Activated naive CD4-positive, alpha-beta T cell treated with anti-CD3 and anti-CD28 coated beads, Interleukin-2, amount 10 ng/mL, durations not matched to agents 7 days and 5 days (primary cell): ENCODE results near the gene HLA-F.

ENCODE experiments used
- CTCF ChIA-PET: fragments of 350-600 bp; sonication (Branson Sonifier 250); formaldehyde crosslinking; loops from one replicate; lab custom pipeline; 2021; ENCODE audit warnings: antibody characterized with exemption; lab: Charles Lee
- DNase-seq: peaks from one replicate; pipeline ENCODE4 v3.0.0-alpha.2; 2020
- H3K27ac Mint-ChIP-seq: one replicate; pipeline ENCODE4 v1.8.0; 2021; ENCODE audit warnings: mild to moderate bottlenecking, moderate library complexity, mixed read lengths
- H3K27me3 Mint-ChIP-seq: one replicate; pipeline ENCODE4 v1.8.0; 2021; ENCODE audit warnings: mild to moderate bottlenecking, mixed read lengths
- H3K36me3 Mint-ChIP-seq: one replicate; pipeline ENCODE4 v1.8.0; 2021; ENCODE audit warnings: mixed read lengths
- H3K4me1 Mint-ChIP-seq: one replicate; pipeline ENCODE4 v1.8.0; 2021; ENCODE audit warnings: mixed read lengths
- H3K4me3 Mint-ChIP-seq: one replicate; pipeline ENCODE4 v1.8.0; 2021; ENCODE audit warnings: mild to moderate bottlenecking, moderate library complexity, mixed read lengths
- H3K9me3 Mint-ChIP-seq: one replicate; pipeline ENCODE4 v1.8.0; 2021; ENCODE audit warnings: mixed read lengths

Gene HLA-F

GRCh38 chr6:29723262-29723665 lies at the start of gene HLA-F:
HLA-F (plus strand) TSS chr6:29723434; CDS start chr6:29723464, 30 bp downstream.
- CTCF ChIA-PET: no interaction called here
- Mint-ChIP-seq H3K9me3 (no peaks in the 10 kb centered on the region), H3K4me1 (peaks cover 58% of the 10 kb centered on the region), H3K27ac (peak within 1 kb of the TSS; percentile 88), H3K36me3 (peaks cover 47% of the 10 kb centered on the region), H3K27me3 (peaks cover 3% of the 10 kb centered on the region), H3K4me3 (peak within 1 kb of the TSS; percentile 81)
- DNase-seq: peak; percentile 88

GRCh38 chr6:29674008-29674407 lies 49.2 kb upstream of the HLA-F start:
- Mint-ChIP-seq H3K27ac (no peak overlapping the region), H3K4me1 (peaks cover 11% of the 10 kb centered on the region), H3K27me3 (peaks cover 56% of the 10 kb centered on the region), H3K9me3 (no peaks in the 10 kb centered on the region), H3K4me3 (no peak overlapping the region), H3K36me3 (no peaks in the 10 kb centered on the region)
- CTCF ChIA-PET: no interaction called here
- DNase-seq: no peak

DNA sequence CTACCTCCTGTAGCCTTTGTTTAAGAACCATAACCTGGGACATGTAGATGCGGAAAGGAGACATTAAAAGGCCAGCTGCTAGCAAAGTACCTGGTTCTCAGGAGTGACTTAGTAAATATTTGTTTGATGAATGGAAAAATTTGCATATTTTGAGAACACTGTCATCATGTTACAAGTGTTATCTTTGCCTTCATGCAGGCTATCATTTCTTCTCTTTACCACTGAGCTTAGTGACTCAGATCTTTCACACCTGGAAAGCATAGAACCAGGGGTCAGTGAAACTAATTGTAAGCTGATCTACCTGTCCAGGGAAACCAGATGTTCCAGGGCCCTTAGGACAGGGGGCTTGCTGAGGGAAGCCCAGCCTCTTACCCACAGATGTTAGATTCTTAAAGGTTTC lies 47.7 kb upstream of the HLA-F start:
- Mint-ChIP-seq H3K27me3 (peaks cover 48% of the 10 kb centered on the region), H3K9me3 (no peaks in the 10 kb centered on the region), H3K4me1 (peaks cover 11% of the 10 kb centered on the region), H3K36me3 (no peaks in the 10 kb centered on the region), H3K27ac (no peak overlapping the region), H3K4me3 (no peak overlapping the region)
- CTCF ChIA-PET: interaction anchor here (5.2 kb wide), 1 partner anchor 22 kb away, joined by 30 read pairs; no protein-coding TSS in a partner anchor
- DNase-seq: no peak

GRCh38 chr6:29676981-29677601 lies 46.1 kb upstream of the HLA-F start:
- H3K4me1 Mint-ChIP-seq: peaks cover 11% of the 10 kb centered on the region
- CTCF ChIA-PET: interaction anchor here (0.7 to 5.2 kb wide), 5 partner anchors 23 to 158 kb away, joined by 3 to 30 read pairs (median 5); no protein-coding TSS in a partner anchor

GRCh38 chr6:29678114-29678513 lies 45.1 kb upstream of the HLA-F start:
- no peaks in the 10 kb centered on the region for H3K36me3 Mint-ChIP-seq
- H3K9me3 Mint-ChIP-seq: no peaks in the 10 kb centered on the region
- no peak overlapping the region for H3K4me3 Mint-ChIP-seq
- CTCF ChIA-PET: interaction anchor here (1.4 to 5.2 kb wide), 2 partner anchors 24 to 157 kb away, joined by 5 to 30 read pairs; no protein-coding TSS in a partner anchor
- no peak overlapping the region for H3K27ac Mint-ChIP-seq
- no peak for DNase-seq
- H3K4me1 Mint-ChIP-seq: peaks cover 11% of the 10 kb centered on the region
- H3K27me3 Mint-ChIP-seq: peaks cover 33% of the 10 kb centered on the region

More at GRCh38 chr6:29676981-29677601, 46.1 kb upstream of the HLA-F start:
- peaks cover 42% of the 10 kb centered on the region for H3K27me3 Mint-ChIP-seq
- no peak overlapping the region for H3K4me3 Mint-ChIP-seq
- H3K27ac Mint-ChIP-seq: no peak overlapping the region
- no peaks in the 10 kb centered on the region for H3K9me3 Mint-ChIP-seq
- no peak for DNase-seq
- no peaks in the 10 kb centered on the region for H3K36me3 Mint-ChIP-seq

DNA sequence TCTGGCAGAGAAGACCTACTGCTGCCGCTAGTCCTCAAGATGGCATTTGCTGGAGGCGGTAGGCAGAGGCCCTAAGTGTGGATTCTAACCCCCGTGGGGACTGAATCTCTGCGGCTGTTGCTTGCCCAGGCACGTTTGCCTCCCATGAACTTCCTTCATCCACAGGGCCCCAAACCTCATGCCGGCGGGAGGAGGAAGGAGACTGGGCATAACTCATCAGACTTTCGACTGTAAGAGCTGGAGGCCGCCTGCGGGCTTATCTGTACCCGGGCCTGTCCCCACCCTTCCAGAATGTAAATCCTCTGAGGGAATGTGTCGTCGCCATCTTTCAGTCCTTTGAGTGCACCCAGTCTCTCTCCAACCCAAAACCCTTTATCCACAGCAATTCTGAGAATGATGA lies 43.3 kb upstream of the HLA-F start:
- H3K4me3 Mint-ChIP-seq: no peak overlapping the region
- H3K27ac Mint-ChIP-seq: no peak overlapping the region
- H3K27me3 Mint-ChIP-seq: peaks cover 21% of the 10 kb centered on the region
- DNase-seq: no peak
- no peaks in the 10 kb centered on the region for H3K36me3 Mint-ChIP-seq
- CTCF ChIA-PET: no interaction called here
- peaks cover 18% of the 10 kb centered on the region for H3K4me1 Mint-ChIP-seq
- H3K9me3 Mint-ChIP-seq: no peaks in the 10 kb centered on the region

DNA sequence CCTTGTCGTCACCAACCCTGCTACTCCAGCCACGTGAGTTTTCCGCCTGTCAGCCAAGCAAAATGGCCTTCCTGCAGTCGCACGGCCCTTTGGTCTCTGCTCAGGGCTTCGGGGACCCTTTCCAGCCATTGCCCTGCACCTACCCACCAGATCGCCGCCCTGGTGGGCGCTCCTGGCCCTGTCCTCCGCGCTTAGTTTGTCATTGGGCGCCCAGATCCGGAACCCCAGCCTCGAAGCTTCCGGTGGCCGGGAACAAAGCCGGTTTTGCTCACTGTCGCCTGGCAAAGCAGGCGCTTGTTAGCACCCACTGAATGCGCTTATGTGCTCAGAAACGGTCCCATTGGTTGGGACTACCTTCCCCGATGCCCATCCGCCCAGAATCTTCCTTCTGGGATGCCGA lies 42.8 kb upstream of the HLA-F start:
- Mint-ChIP-seq H3K4me1 (peaks cover 18% of the 10 kb centered on the region), H3K27ac (no peak overlapping the region), H3K4me3 (no peak overlapping the region), H3K9me3 (no peaks in the 10 kb centered on the region), H3K27me3 (peaks cover 18% of the 10 kb centered on the region), H3K36me3 (no peaks in the 10 kb centered on the region)
- no peak for DNase-seq
- CTCF ChIA-PET: interaction anchor here (1.5 kb wide), 1 partner anchor 27 kb away, joined by 4 read pairs; no protein-coding TSS in a partner anchor

GRCh38 chr6:29680904-29681303 lies 42.3 kb upstream of the HLA-F start, which contains the start of gene ZFP57:
ZFP57 (minus strand) TSS chr6:29681152; CDS start chr6:29677003, 4,149 bp downstream.
- H3K9me3 Mint-ChIP-seq: no peaks in the 10 kb centered on the region
- H3K36me3 Mint-ChIP-seq: no peaks in the 10 kb centered on the region
- H3K4me3 Mint-ChIP-seq: no peak within 1 kb of the TSS
- no peak for DNase-seq
- no peak within 1 kb of the TSS for H3K27ac Mint-ChIP-seq
- CTCF ChIA-PET: interaction anchor here (1.5 kb wide), 1 partner anchor 27 kb away, joined by 4 read pairs; no protein-coding TSS in a partner anchor
- peaks cover 23% of the 10 kb centered on the region for H3K27me3 Mint-ChIP-seq
- peaks cover 18% of the 10 kb centered on the region for H3K4me1 Mint-ChIP-seq

GRCh38 chr6:29681811-29682210 lies 41.4 kb upstream of the HLA-F start:
- H3K27ac Mint-ChIP-seq: no peak overlapping the region
- no peaks in the 10 kb centered on the region for H3K9me3 Mint-ChIP-seq
- H3K27me3 Mint-ChIP-seq: peaks cover 28% of the 10 kb centered on the region
- peaks cover 13% of the 10 kb centered on the region for H3K4me1 Mint-ChIP-seq
- H3K36me3 Mint-ChIP-seq: no peaks in the 10 kb centered on the region
- DNase-seq: no peak
- H3K4me3 Mint-ChIP-seq: no peak overlapping the region
- CTCF ChIA-PET: interaction anchor here (0.8 to 1.6 kb wide), 3 partner anchors 28 to 97 kb away, joined by 3 to 4 read pairs (median 3); no protein-coding TSS in a partner anchor

- Mint-ChIP-seq H3K4me1 (peaks cover 7% of the 10 kb centered on the region), H3K4me3 (no peak overlapping the region), H3K27ac (no peak overlapping the region), H3K9me3 (no peaks in the 10 kb centered on the region), H3K36me3 (no peaks in the 10 kb centered on the region), H3K27me3 (peaks cover 36% of the 10 kb centered on the region)
- no peak for DNase-seq
- CTCF ChIA-PET: interaction anchor here (2.0 kb wide), 1 partner anchor 11 kb away, joined by 10 read pairs; no protein-coding TSS in a partner anchor
Observed at GRCh38 chr6:29685718-29686326, 37.4 kb upstream of the HLA-F start.

DNA sequence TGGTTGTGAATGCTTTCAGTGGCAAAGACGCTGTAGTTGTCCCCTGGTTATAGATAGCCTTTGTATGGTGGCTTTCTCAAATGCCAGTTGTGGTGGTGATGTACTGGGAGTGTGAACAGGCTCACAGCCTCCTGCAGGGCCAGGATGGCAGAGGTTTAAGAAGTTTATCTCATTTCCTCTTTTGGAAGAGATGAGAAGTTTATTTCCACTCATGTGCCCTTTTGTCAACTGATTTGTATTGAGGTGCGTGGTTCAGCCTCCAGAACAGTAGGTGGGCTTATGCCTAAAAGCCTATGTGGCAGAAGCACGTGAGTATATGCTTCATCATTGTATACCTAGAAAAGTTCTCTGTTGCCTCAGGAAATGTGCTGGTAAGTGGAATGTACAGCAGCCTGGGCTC lies 28.6 kb upstream of the HLA-F start:
- no peak overlapping the region for H3K27ac Mint-ChIP-seq
- no peak overlapping the region for H3K4me3 Mint-ChIP-seq
- DNase-seq: no peak
- CTCF ChIA-PET: interaction anchor here (0.6 to 3.5 kb wide), 3 partner anchors 43 to 140 kb away, joined by 3 to 24 read pairs (median 4); no protein-coding TSS in a partner anchor
- peaks cover 44% of the 10 kb centered on the region for H3K27me3 Mint-ChIP-seq
- no peaks in the 10 kb centered on the region for H3K4me1 Mint-ChIP-seq
- H3K36me3 Mint-ChIP-seq: no peaks in the 10 kb centered on the region
- H3K9me3 Mint-ChIP-seq: peaks cover 6% of the 10 kb centered on the region

- peaks cover 6% of the 10 kb centered on the region for H3K9me3 Mint-ChIP-seq
Observed at GRCh38 chr6:29696147-29697125, 26.8 kb upstream of the HLA-F start.

GRCh38 chr6:29702519-29703103 lies 20.6 kb upstream of the HLA-F start:
- Mint-ChIP-seq H3K9me3 (no peaks in the 10 kb centered on the region), H3K27ac (no peak overlapping the region), H3K36me3 (no peaks in the 10 kb centered on the region), H3K27me3 (peaks cover 44% of the 10 kb centered on the region), H3K4me1 (peaks cover 24% of the 10 kb centered on the region), H3K4me3 (no peak overlapping the region)
- CTCF ChIA-PET: interaction anchor here (0.7 to 1.9 kb wide), 21 partner anchors 10 to 263 kb away, joined by 3 to 11 read pairs (median 4); no protein-coding TSS in a partner anchor
- DNase-seq: peak; percentile 80

More at GRCh38 chr6:29696147-29697125, 26.8 kb upstream of the HLA-F start:
- Mint-ChIP-seq H3K27ac (no peak overlapping the region), H3K4me1 (no peaks in the 10 kb centered on the region), H3K27me3 (peaks cover 39% of the 10 kb centered on the region), H3K36me3 (no peaks in the 10 kb centered on the region), H3K4me3 (no peak overlapping the region)
- peak; percentile 34 for DNase-seq
- CTCF ChIA-PET: interaction anchor here (0.7 to 3.5 kb wide), 15 partner anchors 8 to 82 kb away, joined by 3 to 24 read pairs (median 4); partner anchors contain the start of gene MOG
